Measurements from ENCODE around the gene SH3BGRL3.

DNA sequence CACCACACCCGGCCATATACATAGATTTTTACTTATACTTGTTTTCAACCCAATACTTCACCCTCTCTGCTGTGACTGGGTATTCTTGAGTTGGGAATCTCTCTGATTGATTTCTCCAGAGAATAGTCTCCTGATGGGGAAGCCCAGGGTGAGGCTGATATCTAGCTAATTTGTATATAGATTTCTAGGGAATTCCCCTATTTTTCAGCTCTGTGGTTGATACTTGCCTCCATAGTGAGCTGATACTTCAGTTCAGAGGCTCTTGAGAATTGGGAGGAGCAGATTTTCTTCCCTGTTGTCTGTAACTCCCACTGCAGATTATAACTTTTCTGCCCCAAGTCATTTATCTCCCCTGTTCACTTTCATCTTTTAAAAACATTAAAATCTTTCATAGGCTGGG lies 14.5 kb upstream of the SH3BGRL3 start:
- TF ChIP-seq ELF4 (IDR thresholded peaks at IDR 0.05) (no peak), BHLHE40 (IDR thresholded peaks at IDR 0.05; ENCODE audit: borderline replicate concordance) (no peak), ARNT (IDR thresholded peaks at IDR 0.05) (no peak), SP1 (IDR thresholded peaks at IDR 0.05) (no peak)

Measured in HEK293T (cell line).